ENCODE results near the gene USP54. TPM values are rescaled to one million over a fixed set of nuclear protein-coding genes. Genes with fewer than 3 reads are reported as not detected.

Gene USP54
- polyA plus RNA-seq, 1 donor from 2014 or later: 12.7 TPM

DNA sequence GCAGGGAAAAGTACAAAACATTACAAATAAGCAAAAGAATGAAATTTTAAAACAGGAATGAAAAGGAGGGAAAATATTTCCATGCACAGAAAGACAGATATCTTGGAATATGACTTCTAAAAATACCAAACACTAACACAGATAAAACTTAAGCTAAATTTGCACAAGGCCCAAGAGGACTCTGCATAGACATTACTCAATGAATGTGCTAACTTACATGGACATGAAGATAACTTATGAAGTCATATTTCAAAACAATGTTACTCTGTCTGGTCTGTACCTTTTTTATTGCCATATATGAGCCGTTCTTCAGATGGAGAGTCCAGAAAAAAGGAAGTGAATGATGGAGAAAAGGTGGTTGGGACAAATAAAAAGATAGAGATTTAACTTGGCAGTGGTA, 142.8 kb downstream of the USP54 start:
- H3K9me2 ChIP-seq (ENCODE audit: insufficient read depth, low read length): no peaks in the 10 kb centered on the region
- no peak overlapping the region for H3K4me3 ChIP-seq (ENCODE audit: low read length)
- TF ChIP-seq TAF1 (IDR thresholded peaks at IDR 0.05; ENCODE audit: low read depth) (no peak), SMC3 (conservative IDR thresholded peaks at IDR 0.05; ENCODE audit: poor library complexity) (no peak), POLR2AphosphoS5 (IDR thresholded peaks at IDR 0.05) (no peak), MXI1 (conservative IDR thresholded peaks at IDR 0.05; ENCODE audit: poor library complexity, severe bottlenecking) (no peak), RAD21 (conservative IDR thresholded peaks at IDR 0.05) (no peak), EZH2 (IDR thresholded peaks at IDR 0.05; ENCODE audit: borderline replicate concordance, insufficient read depth, low read length, poor library complexity, severe bottlenecking) (no peak), EP300 (conservative IDR thresholded peaks at IDR 0.05; ENCODE audit: poor library complexity, severe bottlenecking) (no peak)
- TF ChIP-seq, protein P1, sequence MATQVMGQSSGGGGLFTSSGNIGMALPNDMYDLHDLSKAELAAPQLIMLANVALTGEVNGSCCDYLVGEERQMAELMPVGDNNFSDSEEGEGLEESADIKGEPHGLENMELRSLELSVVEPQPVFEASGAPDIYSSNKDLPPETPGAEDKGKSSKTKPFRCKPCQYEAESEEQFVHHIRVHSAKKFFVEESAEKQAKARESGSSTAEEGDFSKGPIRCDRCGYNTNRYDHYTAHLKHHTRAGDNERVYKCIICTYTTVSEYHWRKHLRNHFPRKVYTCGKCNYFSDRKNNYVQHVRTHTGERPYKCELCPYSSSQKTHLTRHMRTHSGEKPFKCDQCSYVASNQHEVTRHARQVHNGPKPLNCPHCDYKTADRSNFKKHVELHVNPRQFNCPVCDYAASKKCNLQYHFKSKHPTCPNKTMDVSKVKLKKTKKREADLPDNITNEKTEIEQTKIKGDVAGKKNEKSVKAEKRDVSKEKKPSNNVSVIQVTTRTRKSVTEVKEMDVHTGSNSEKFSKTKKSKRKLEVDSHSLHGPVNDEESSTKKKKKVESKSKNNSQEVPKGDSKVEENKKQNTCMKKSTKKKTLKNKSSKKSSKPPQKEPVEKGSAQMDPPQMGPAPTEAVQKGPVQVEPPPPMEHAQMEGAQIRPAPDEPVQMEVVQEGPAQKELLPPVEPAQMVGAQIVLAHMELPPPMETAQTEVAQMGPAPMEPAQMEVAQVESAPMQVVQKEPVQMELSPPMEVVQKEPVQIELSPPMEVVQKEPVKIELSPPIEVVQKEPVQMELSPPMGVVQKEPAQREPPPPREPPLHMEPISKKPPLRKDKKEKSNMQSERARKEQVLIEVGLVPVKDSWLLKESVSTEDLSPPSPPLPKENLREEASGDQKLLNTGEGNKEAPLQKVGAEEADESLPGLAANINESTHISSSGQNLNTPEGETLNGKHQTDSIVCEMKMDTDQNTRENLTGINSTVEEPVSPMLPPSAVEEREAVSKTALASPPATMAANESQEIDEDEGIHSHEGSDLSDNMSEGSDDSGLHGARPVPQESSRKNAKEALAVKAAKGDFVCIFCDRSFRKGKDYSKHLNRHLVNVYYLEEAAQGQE (IDR thresholded peaks at IDR 0.05; ENCODE audit: borderline replicate concordance): no peak
- TF ChIP-seq, protein P2, sequence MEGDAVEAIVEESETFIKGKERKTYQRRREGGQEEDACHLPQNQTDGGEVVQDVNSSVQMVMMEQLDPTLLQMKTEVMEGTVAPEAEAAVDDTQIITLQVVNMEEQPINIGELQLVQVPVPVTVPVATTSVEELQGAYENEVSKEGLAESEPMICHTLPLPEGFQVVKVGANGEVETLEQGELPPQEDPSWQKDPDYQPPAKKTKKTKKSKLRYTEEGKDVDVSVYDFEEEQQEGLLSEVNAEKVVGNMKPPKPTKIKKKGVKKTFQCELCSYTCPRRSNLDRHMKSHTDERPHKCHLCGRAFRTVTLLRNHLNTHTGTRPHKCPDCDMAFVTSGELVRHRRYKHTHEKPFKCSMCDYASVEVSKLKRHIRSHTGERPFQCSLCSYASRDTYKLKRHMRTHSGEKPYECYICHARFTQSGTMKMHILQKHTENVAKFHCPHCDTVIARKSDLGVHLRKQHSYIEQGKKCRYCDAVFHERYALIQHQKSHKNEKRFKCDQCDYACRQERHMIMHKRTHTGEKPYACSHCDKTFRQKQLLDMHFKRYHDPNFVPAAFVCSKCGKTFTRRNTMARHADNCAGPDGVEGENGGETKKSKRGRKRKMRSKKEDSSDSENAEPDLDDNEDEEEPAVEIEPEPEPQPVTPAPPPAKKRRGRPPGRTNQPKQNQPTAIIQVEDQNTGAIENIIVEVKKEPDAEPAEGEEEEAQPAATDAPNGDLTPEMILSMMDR (IDR thresholded peaks at IDR 0.05; ENCODE audit: poor library complexity, severe bottlenecking): no peak
- no peaks in the 10 kb centered on the region for H3K79me2 ChIP-seq (replicated peaks; ENCODE audit: insufficient read depth, low read length)
- H3F3A ChIP-seq (ENCODE audit: insufficient read depth, low read length, poor library complexity, severe bottlenecking): no peaks in the 10 kb centered on the region
- H3K27me3 ChIP-seq (ENCODE audit: insufficient read depth, low read depth, low read length): no peaks in the 10 kb centered on the region
- no peaks in the 10 kb centered on the region for H4K20me1 ChIP-seq (ENCODE audit: insufficient read depth)
- H3K27ac ChIP-seq (ENCODE audit: low read length): no peak overlapping the region
- peaks cover 4% of the 10 kb centered on the region for H3K36me3 ChIP-seq (ENCODE audit: insufficient read depth, low read length)
- H3K4me2 ChIP-seq (ENCODE audit: low read length): no peak overlapping the region
- no peaks in the 10 kb centered on the region for H3K9me3 ChIP-seq (ENCODE audit: low read length)
- no peak overlapping the region for H3K9ac ChIP-seq (ENCODE audit: low read length)
- H2AFZ ChIP-seq (ENCODE audit: low read depth, low read length): no peak overlapping the region

Small RNA genes within 50 kb of the gene (small RNA-seq; reads per million reads assigned to genes)
- 0 reads per million in 3 experiments for gene RNU6-883P

Other genes with a start within 250 kb of the USP54 start
- gene CFAP70, start 232.5 kb downstream of the USP54 start, polyA plus RNA-seq: 5.8 and 7.3 TPM in 2 replicates
- 23.9 and 26.2 TPM in 2 replicates for gene ANXA7, start 177.3 kb downstream of the USP54 start, polyA plus RNA-seq
- 4.7 and 8.3 TPM in 2 replicates for gene MSS51, start 157.8 kb downstream of the USP54 start, polyA plus RNA-seq
- 101 and 102 TPM in 2 replicates for gene PPP3CB, start 95.3 kb downstream of the USP54 start, polyA plus RNA-seq
- gene MYOZ1, start 50.1 kb upstream of the USP54 start, polyA plus RNA-seq: 0.61 TPM in 1 of 2 replicates, not detected in the other
- not detected in 2 replicates for gene SYNPO2L, start 64.7 kb upstream of the USP54 start, polyA plus RNA-seq
- gene AGAP5, start 106.8 kb upstream of the USP54 start, polyA plus RNA-seq: 6.5 and 8.2 TPM in 2 replicates
- 43.0 and 44.8 TPM in 2 replicates for gene SEC24C, start 153.0 kb upstream of the USP54 start, polyA plus RNA-seq
- 82.5 and 88.8 TPM in 2 replicates for gene CHCHD1, start 190.7 kb upstream of the USP54 start, polyA plus RNA-seq
- gene ZSWIM8, start 194.3 kb upstream of the USP54 start, polyA plus RNA-seq: 69.1 and 83.2 TPM in 2 replicates
- 10.5 and 18.1 TPM in 2 replicates for gene NDST2, start 220.3 kb upstream of the USP54 start, polyA plus RNA-seq

All from neural cell (in vitro differentiated cells).